SK-N-SH treated with all-trans-retinoic acid at 6 μM for 48 hours (cell line): Measurements from ENCODE around the gene MGMT.

Source experiments
- CSDC2 ChIP-seq: fragments of 250-450 bp; sonication (Bioruptor Pico); IDR thresholded peaks from 2 replicates; pipeline ENCODE4 v1.5.0; 2020; ENCODE audit warnings: mild to moderate bottlenecking, moderate library complexity
- GLIS3 ChIP-seq: fragments of 250-450 bp; sonication (Bioruptor Pico); IDR thresholded peaks from 2 replicates; pipeline ENCODE4 v1.5.0; 2020; ENCODE audit warnings: mild to moderate bottlenecking, moderate library complexity
- OSR1 ChIP-seq: fragments of 250-450 bp; sonication (Bioruptor Pico); IDR thresholded peaks from 2 replicates; pipeline ENCODE4 v1.8.0; 2022; ENCODE audit warnings: moderate library complexity, mild to moderate bottlenecking, inconsistent platforms
- TCF4 ChIP-seq: fragments of 250-450 bp; sonication (Bioruptor Pico); IDR thresholded peaks from 2 replicates; pipeline ENCODE4 v1.8.0; 2021; ENCODE audit warnings: mild to moderate bottlenecking, moderate library complexity, borderline replicate concordance
- ZFP3 ChIP-seq: fragments of 250-450 bp; sonication (Bioruptor Pico); IDR thresholded peaks from 2 replicates; pipeline ENCODE4 v1.5.0; 2020; ENCODE audit warnings: mild to moderate bottlenecking, moderate library complexity
- ZFP30 ChIP-seq: fragments of 450-650 bp; formaldehyde crosslinking; IDR thresholded peaks from 2 replicates; pipeline ENCODE4 v1.5.0; 2022; ENCODE audit warnings: mild to moderate bottlenecking, moderate library complexity
- ZNF565 ChIP-seq: fragments of 450-650 bp; formaldehyde crosslinking; conservative IDR thresholded peaks from 2 replicates; pipeline ENCODE4 v1.5.0; 2020; ENCODE audit warnings: low read depth, mild to moderate bottlenecking, moderate library complexity
- ZNF70 ChIP-seq: fragments of 450-650 bp; formaldehyde crosslinking; IDR thresholded peaks from 2 replicates; pipeline ENCODE4 v1.5.0; 2020; ENCODE audit warnings: mild to moderate bottlenecking, moderate library complexity
- TF ChIP-seq, protein P1 (sequence below): fragments of 250-450 bp; sonication (Bioruptor Pico); IDR thresholded peaks from 2 replicates; pipeline ENCODE4 v1.5.1; 2020; ENCODE audit warnings: low read depth, mild to moderate bottlenecking, moderate library complexity
- TF ChIP-seq, protein P2 (sequence below): fragments of 250-450 bp; sonication (Bioruptor Pico); IDR thresholded peaks from 2 replicates; pipeline ENCODE4 v1.8.0; 2020; ENCODE audit warnings: mild to moderate bottlenecking, moderate library complexity, borderline replicate concordance
- TF ChIP-seq, protein P3 (sequence below): fragments of 250-450 bp; sonication (Bioruptor Pico); IDR thresholded peaks from 2 replicates; pipeline ENCODE4 v1.8.0; 2021; ENCODE audit warnings: low read depth, mild to moderate bottlenecking, moderate library complexity, borderline replicate concordance

GRCh38 chr10:129626796-129627435 is 159.9 kb downstream of the MGMT start:
- TF ChIP-seq, protein P1, sequence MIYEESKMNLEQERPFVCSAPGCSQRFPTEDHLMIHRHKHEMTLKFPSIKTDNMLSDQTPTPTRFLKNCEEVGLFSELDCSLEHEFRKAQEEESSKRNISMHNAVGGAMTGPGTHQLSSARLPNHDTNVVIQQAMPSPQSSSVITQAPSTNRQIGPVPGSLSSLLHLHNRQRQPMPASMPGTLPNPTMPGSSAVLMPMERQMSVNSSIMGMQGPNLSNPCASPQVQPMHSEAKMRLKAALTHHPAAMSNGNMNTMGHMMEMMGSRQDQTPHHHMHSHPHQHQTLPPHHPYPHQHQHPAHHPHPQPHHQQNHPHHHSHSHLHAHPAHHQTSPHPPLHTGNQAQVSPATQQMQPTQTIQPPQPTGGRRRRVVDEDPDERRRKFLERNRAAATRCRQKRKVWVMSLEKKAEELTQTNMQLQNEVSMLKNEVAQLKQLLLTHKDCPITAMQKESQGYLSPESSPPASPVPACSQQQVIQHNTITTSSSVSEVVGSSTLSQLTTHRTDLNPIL (CRISPR knock-in tag), result no peak
- TF ChIP-seq ZFP3 (CRISPR knock-in tag), result no peak
- TF ChIP-seq OSR1 (CRISPR knock-in tag), result no peak
- TF ChIP-seq, protein P2, sequence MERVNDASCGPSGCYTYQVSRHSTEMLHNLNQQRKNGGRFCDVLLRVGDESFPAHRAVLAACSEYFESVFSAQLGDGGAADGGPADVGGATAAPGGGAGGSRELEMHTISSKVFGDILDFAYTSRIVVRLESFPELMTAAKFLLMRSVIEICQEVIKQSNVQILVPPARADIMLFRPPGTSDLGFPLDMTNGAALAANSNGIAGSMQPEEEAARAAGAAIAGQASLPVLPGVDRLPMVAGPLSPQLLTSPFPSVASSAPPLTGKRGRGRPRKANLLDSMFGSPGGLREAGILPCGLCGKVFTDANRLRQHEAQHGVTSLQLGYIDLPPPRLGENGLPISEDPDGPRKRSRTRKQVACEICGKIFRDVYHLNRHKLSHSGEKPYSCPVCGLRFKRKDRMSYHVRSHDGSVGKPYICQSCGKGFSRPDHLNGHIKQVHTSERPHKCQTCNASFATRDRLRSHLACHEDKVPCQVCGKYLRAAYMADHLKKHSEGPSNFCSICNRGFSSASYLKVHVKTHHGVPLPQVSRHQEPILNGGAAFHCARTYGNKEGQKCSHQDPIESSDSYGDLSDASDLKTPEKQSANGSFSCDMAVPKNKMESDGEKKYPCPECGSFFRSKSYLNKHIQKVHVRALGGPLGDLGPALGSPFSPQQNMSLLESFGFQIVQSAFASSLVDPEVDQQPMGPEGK (CRISPR knock-in tag), result no peak
- TF ChIP-seq ZNF70 (CRISPR knock-in tag), result no peak
- TF ChIP-seq CSDC2 (CRISPR knock-in tag), result no peak
- no peak for TF ChIP-seq ZFP30 (CRISPR knock-in tag)
- no peak for TF ChIP-seq ZNF565 (CRISPR knock-in tag)
- TF ChIP-seq, protein P3, sequence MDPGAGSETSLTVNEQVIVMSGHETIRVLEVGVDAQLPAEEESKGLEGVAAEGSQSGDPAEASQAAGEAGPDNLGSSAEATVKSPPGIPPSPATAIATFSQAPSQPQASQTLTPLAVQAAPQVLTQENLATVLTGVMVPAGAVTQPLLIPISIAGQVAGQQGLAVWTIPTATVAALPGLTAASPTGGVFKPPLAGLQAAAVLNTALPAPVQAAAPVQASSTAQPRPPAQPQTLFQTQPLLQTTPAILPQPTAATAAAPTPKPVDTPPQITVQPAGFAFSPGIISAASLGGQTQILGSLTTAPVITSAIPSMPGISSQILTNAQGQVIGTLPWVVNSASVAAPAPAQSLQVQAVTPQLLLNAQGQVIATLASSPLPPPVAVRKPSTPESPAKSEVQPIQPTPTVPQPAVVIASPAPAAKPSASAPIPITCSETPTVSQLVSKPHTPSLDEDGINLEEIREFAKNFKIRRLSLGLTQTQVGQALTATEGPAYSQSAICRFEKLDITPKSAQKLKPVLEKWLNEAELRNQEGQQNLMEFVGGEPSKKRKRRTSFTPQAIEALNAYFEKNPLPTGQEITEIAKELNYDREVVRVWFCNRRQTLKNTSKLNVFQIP (CRISPR knock-in tag), result no peak
- TF ChIP-seq TCF4 (CRISPR knock-in tag), result no peak
- TF ChIP-seq GLIS3 (CRISPR knock-in tag), result no peak
